ENCODE data around the gene PAPLN. TPM values are rescaled to one million over a fixed set of nuclear protein-coding genes. Genes with fewer than 3 reads are reported as not detected.
A peak's percentile ranks its signal among the peaks of the same experiment; 100 is the strongest.
"Not testable (repeated sequence)": the region's sequence is repeated elsewhere in the genome, so short reads cannot be mapped to it uniquely, and the experiment has no call there.

Gene PAPLN, protein sequence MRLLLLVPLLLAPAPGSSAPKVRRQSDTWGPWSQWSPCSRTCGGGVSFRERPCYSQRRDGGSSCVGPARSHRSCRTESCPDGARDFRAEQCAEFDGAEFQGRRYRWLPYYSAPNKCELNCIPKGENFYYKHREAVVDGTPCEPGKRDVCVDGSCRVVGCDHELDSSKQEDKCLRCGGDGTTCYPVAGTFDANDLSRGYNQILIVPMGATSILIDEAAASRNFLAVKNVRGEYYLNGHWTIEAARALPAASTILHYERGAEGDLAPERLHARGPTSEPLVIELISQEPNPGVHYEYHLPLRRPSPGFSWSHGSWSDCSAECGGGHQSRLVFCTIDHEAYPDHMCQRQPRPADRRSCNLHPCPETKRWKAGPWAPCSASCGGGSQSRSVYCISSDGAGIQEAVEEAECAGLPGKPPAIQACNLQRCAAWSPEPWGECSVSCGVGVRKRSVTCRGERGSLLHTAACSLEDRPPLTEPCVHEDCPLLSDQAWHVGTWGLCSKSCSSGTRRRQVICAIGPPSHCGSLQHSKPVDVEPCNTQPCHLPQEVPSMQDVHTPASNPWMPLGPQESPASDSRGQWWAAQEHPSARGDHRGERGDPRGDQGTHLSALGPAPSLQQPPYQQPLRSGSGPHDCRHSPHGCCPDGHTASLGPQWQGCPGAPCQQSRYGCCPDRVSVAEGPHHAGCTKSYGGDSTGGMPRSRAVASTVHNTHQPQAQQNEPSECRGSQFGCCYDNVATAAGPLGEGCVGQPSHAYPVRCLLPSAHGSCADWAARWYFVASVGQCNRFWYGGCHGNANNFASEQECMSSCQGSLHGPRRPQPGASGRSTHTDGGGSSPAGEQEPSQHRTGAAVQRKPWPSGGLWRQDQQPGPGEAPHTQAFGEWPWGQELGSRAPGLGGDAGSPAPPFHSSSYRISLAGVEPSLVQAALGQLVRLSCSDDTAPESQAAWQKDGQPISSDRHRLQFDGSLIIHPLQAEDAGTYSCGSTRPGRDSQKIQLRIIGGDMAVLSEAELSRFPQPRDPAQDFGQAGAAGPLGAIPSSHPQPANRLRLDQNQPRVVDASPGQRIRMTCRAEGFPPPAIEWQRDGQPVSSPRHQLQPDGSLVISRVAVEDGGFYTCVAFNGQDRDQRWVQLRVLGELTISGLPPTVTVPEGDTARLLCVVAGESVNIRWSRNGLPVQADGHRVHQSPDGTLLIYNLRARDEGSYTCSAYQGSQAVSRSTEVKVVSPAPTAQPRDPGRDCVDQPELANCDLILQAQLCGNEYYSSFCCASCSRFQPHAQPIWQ
- total RNA-seq (10 to 100 TPM in 1 of 6 donors, 1 to 10 TPM in 5; 1.1 to 18.3 (median 2.9) TPM), polyA plus RNA-seq (1 to 10 TPM; 2.9 to 6.6 TPM)

DNA sequence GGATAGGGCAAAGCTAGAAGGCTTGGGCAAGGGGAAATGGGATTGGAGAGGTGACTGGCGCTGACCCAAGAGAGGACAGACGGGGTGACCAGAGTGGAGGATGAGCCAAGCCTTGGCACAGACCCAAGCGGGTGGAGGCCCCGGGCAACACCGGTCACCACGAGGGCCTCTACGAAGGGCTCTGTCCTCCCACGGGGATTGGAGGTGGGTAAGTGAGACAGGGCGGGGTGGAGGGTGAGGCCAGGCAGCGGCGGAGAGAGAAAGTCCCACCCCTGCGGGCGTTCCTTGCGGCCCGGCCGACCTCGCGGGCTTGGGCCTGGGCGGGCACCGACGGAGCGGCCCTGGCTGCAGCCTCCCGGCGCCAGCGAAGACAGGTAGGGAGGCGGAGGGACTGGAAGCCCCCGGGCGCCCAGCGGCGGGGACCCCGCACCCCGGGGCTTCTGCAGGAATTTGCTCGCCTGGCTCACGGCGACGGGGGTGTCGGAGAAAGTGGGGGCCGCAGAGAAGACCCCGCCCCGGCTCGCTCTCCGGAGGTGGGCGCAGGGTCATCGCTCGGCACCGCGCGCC is at the start of gene PAPLN:
TSS of gene PAPLN (plus strand) at position 288 of the 567 bp plus-strand sequence. CDS start 2,273 bp downstream, outside the sequence.
- H3K36me3 ChIP-seq: no peaks in the 10 kb centered on the region
- DNase-seq: peak in 2 of 6 donors; percentile 47 to 58
- ATAC-seq: peak; percentile 22 to 55 (median 42)
- H3K27ac ChIP-seq: peak within 1 kb of the TSS in 1 of 4 donors; percentile 46
- H3K27me3 ChIP-seq: peaks cover 0 to 11% (median 0%) of the 10 kb centered on the region in 4 donors
- H3K9me3 ChIP-seq: no peaks in the 10 kb centered on the region
- 13 to 18% methylated on average over 23 to 48 of the region's 48 CpGs for WGBS, 2 donors
- TF ChIP-seq, protein P1, sequence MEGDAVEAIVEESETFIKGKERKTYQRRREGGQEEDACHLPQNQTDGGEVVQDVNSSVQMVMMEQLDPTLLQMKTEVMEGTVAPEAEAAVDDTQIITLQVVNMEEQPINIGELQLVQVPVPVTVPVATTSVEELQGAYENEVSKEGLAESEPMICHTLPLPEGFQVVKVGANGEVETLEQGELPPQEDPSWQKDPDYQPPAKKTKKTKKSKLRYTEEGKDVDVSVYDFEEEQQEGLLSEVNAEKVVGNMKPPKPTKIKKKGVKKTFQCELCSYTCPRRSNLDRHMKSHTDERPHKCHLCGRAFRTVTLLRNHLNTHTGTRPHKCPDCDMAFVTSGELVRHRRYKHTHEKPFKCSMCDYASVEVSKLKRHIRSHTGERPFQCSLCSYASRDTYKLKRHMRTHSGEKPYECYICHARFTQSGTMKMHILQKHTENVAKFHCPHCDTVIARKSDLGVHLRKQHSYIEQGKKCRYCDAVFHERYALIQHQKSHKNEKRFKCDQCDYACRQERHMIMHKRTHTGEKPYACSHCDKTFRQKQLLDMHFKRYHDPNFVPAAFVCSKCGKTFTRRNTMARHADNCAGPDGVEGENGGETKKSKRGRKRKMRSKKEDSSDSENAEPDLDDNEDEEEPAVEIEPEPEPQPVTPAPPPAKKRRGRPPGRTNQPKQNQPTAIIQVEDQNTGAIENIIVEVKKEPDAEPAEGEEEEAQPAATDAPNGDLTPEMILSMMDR (IDR thresholded peaks at IDR 0.05): no peak
- intact Hi-C loops (cut with DNase I): no loop called here
- peak within 1 kb of the TSS; percentile 29 to 60 (median 34) for H3K4me3 ChIP-seq
- no peak for FAIRE-seq
- H3K4me1 ChIP-seq: peaks cover 0 to 10% (median 7%) of the 10 kb centered on the region in 3 donors

DNA sequence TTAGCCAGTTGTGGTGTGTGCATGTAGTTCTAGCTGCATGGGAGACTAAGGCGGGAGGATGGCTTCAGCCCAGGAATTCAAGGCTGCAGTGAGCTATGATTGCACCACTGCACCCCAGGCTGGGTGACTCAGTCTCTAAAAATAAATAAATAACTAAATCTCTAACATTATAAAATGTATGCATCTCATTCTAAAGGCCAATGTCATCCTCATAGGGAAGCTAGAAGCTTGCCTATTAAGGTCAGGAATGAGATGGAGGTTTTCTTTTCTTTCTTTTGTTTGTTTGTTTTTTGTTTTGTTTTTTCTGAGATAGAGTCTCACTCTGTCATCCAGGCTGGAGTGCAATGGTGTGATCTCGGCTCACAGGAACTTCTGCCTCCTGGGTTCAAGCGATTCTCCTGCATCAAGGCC is 48.8 kb upstream of the PAPLN start:
- Histone ChIP-seq H3K27me3 (no peaks in the 10 kb centered on the region), H3K36me3 (peaks cover 0 to 23% (median 6%) of the 10 kb centered on the region in 3 donors), H3K9me3 (no peaks in the 10 kb centered on the region), H3K4me3 (no peak overlapping the region), H3K4me1 (no peaks in the 10 kb centered on the region), H3K27ac (no peak overlapping the region)
- FAIRE-seq (no peak), DNase-seq (no peak), ATAC-seq (no peak)
- 93 to 95% methylated on average over 3 of the region's 3 CpGs for WGBS, 2 donors
- TF ChIP-seq, protein P1 (IDR thresholded peaks at IDR 0.05): no peak
- intact Hi-C loops (cut with DNase I): no loop called here

DNA sequence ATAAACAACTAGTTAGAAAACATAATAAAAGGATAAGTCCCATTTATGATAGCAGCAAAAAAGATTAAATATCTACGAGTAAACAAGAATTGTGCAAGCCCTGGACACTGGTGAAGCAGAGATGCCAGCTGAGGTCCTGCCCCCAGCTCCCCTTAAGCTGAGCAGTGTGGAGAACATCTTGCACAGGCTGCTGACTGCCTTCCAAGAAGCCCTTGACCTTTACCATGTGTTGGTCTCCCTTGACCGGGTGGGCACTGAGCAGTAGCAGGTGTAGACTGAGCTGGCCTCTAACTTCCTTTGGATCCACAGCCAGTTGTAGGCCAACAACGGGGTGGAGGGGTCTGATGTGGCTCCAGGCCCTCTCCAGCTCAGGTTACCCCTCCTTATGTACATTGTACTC is 47.7 kb upstream of the PAPLN start:
- ATAC-seq: no peak
- no peak overlapping the region for H3K4me3 ChIP-seq
- H3K27ac ChIP-seq: no peak overlapping the region
- no peaks in the 10 kb centered on the region for H3K9me3 ChIP-seq
- no peaks in the 10 kb centered on the region for H3K27me3 ChIP-seq
- H3K4me1 ChIP-seq: no peaks in the 10 kb centered on the region
- FAIRE-seq: no peak
- TF ChIP-seq, protein P1 (IDR thresholded peaks at IDR 0.05): no peak
- DNase-seq: no peak
- intact Hi-C loops (cut with DNase I): no loop called here
- whole genome bisulfite sequencing, 2 donors: 70 to 90% methylated on average over 3 of the region's 3 CpGs
- H3K36me3 ChIP-seq: peaks cover 0 to 23% (median 9%) of the 10 kb centered on the region in 3 donors

DNA sequence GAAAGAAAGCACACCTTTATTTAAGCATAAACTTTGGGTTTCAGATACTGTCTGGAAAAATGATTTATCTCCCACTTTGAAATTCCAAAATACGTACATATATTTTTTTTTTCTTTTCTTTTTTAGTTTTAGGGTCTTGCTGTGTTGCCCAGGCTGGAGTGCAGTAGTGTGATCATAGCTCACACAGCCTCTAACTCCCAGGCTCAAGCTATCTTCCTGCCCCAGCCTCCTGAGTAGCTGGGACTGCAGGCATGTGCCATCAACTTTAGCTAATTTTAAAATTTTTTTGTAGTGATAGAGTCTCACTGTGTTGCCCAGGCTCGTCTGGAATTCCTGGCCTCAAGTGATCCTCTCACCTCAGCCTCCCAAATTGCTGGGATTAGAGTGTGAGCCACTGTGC is 45.9 kb upstream of the PAPLN start:
- no peaks in the 10 kb centered on the region for H3K9me3 ChIP-seq
- ATAC-seq (no peak), FAIRE-seq (no peak), DNase-seq (no peak)
- intact Hi-C loops (cut with DNase I): no loop called here
- no peaks in the 10 kb centered on the region for H3K4me1 ChIP-seq
- H3K36me3 ChIP-seq: peaks cover 0 to 23% (median 9%) of the 10 kb centered on the region in 3 donors
- no peak overlapping the region for H3K27ac ChIP-seq
- WGBS, 2 donors: 89 to 91% methylated on average over 2 of the region's 2 CpGs
- TF ChIP-seq, protein P1 (IDR thresholded peaks at IDR 0.05): no peak
- H3K27me3 ChIP-seq: no peaks in the 10 kb centered on the region
- H3K4me3 ChIP-seq: no peak overlapping the region

DNA sequence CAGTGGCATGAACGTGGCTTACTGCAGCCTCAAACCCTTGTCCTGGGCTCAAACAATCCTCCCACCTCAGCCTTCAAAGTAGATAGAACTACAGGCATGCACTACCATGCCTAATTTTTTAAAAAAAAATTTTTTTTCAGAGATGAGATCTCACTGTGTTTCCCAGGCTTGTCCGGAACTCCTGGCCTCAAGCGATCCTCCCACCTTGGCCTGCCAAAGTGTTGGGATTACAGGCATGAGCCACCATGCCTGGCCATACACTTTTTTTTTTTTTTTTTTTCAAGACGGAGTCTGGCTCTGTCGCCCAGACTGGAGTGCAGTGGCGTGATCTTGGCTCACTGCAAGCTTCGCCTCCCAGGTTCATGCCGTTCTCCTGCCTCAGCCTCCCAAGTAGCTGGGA is 43.0 kb upstream of the PAPLN start:
- FAIRE-seq; H3K4me1 ChIP-seq; H3K27me3 ChIP-seq; intact Hi-C loops (cut with DNase I); ATAC-seq; H3K9me3 ChIP-seq; DNase-seq; H3K4me3 ChIP-seq; H3K27ac ChIP-seq: not testable (repeated sequence)
- peaks cover 0 to 15% (median 7%) of the 10 kb centered on the region in 3 donors for H3K36me3 ChIP-seq
- WGBS, 2 donors: 96% methylated on average over 8 of the region's 8 CpGs

All from pancreas (tissue), 10 donors.